ENCODE measurements around the gene ERP29. TPM values are rescaled to one million over a fixed set of nuclear protein-coding genes. Genes with fewer than 3 reads are reported as not detected.
A peak's percentile ranks its signal among the peaks of the same experiment; 100 is the strongest.

The ERP29 gene
- 223 TPM for total RNA-seq (2013)
- 100 to 1,000 TPM; 158 to 207 (median 170) TPM for polyA plus RNA-seq
- 60.5 and 86.4 TPM in 2 replicates for polyA minus RNA-seq
- total RNA-seq = 15.2 to 145 (median 110) reads per million in 11 experiments

- H3K27ac Mint-ChIP-seq = peak within 1 kb of the TSS; percentile 89 to 97 (median 96)
- peak within 1 kb of the TSS; percentile 85 to 97 for H3K4me3 Mint-ChIP-seq
- H3K4me1 ChIP-seq (ENCODE audit: control insufficient read depth in 1 of 2, insufficient read depth in 2 of 2, low read length in 2 of 2) = peaks cover 46 to 52% of the 10 kb centered on the region in 2 donors
- peaks cover 70% of the 10 kb centered on the region for H3K79me2 ChIP-seq (ENCODE audit: insufficient read depth, low read length)
- no peaks in the 10 kb centered on the region for H3K9me3 ChIP-seq (replicated peaks in 1 of 2; ENCODE audit: control insufficient read depth in 1 of 2, insufficient read depth in 1 of 2, low read length in 2 of 2)
- H3K4me2 ChIP-seq (replicated peaks; ENCODE audit: extremely low read depth, low read length, poor library complexity, severe bottlenecking) = peak within 1 kb of the TSS; percentile 89
- peak within 1 kb of the TSS; percentile 92 for H2AFZ ChIP-seq (ENCODE audit: insufficient read depth, low read depth, low read length, poor library complexity, severe bottlenecking)
- peaks cover 0 to 2% (median 0%) of the 10 kb centered on the region in 3 donors for H3K27me3 Mint-ChIP-seq (ENCODE audit: low read depth in 3 of 3)
- peaks cover 8 to 19% of the 10 kb centered on the region in 2 donors for H3K36me3 ChIP-seq (replicated peaks in 1 of 2; ENCODE audit: control insufficient read depth in 1 of 2, insufficient read depth in 2 of 2, low read length in 2 of 2)
- peaks cover 0 to 2% (median 0%) of the 10 kb centered on the region in 7 donors for H3K9me3 Mint-ChIP-seq
- intact Hi-C loops (cut with micrococcal nuclease) = loop anchor here (5.0 to 10.0 kb wide), 3 partner anchors 68 to 171 kb away; partner anchors contain the start of gene MAPKAPK5 (in 1 of the 2)
- WGBS (ENCODE audit: insufficient coverage) = under 1% methylated on average over 60 of the region's 67 CpGs
- peaks cover 44% of the 10 kb centered on the region for H4K20me1 ChIP-seq (ENCODE audit: insufficient read depth, low read length)
- peaks cover 9 to 23% of the 10 kb centered on the region in 2 donors for H3K36me3 Mint-ChIP-seq
- peak; percentile 97 to 100 (median 99) for DNase-seq
- peak within 1 kb of the TSS; percentile 82 for H3K9ac ChIP-seq (ENCODE audit: insufficient read depth, low read length, poor library complexity, severe bottlenecking)
- peak; percentile 62 for TF ChIP-seq CTCF (IDR thresholded peaks at IDR 0.05)
- peaks cover 44% of the 10 kb centered on the region for H3K4me1 Mint-ChIP-seq
- peak within 1 kb of the TSS; percentile 91 to 99 (median 94) for H3K4me3 ChIP-seq (replicated peaks in 1 of 3; ENCODE audit: low read depth in 2 of 3, low read length in 3 of 3)
- H3K27ac ChIP-seq (ENCODE audit: low read depth in 1 of 2, low read length in 2 of 2) = peak within 1 kb of the TSS; percentile 89 to 92
- no peaks in the 10 kb centered on the region for H3K27me3 ChIP-seq (ENCODE audit: control insufficient read depth in 2 of 2, insufficient read depth in 2 of 2, low read length in 2 of 2)
Observed at GRCh38 chr12:112012775-112013600, at the start of gene ERP29, which contains the start of gene TMEM116. Gene ERP29, plus strand, starts transcription at chr12:112013426. Its CDS starts 40 bp downstream, at chr12:112013466. Gene TMEM116, minus strand, starts transcription at chr12:112013165. Its CDS starts 7,895 bp downstream, at chr12:112005270.

DNA sequence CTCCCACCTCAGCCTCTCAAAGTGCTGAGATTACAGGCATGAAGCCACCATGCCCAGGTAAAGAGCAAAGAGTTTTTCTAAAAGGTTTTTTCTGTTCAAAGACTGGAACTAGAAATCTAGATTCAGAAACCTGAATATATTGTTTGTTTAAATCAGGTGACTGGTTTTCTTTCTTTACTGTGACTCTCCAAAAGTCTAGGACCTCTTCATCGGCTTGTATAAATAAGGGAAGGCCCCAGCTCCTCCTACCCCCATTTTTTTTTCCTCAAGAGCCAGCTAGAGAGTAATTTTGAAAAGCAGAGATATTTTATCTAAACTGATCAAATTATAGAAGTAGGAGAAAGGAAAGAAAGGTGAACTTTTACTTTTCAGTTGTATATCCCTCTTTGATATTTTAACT is 48.3 kb upstream of the ERP29 start:
- H3K27ac ChIP-seq (ENCODE audit: low read depth in 1 of 2, low read length in 2 of 2) = no peak overlapping the region
- H3K79me2 ChIP-seq (ENCODE audit: insufficient read depth, low read length) = no peaks in the 10 kb centered on the region
- H3K36me3 Mint-ChIP-seq = peaks cover 19 to 21% of the 10 kb centered on the region in 2 donors
- no peaks in the 10 kb centered on the region for H3K4me1 ChIP-seq (ENCODE audit: control insufficient read depth in 1 of 2, insufficient read depth in 2 of 2, low read length in 2 of 2)
- no CpG with 5 or more reads among the region's 1 CpG for WGBS (ENCODE audit: insufficient coverage)
- no peaks in the 10 kb centered on the region for H4K20me1 ChIP-seq (ENCODE audit: insufficient read depth, low read length)
- no peak overlapping the region for H3K4me3 Mint-ChIP-seq
- no peak overlapping the region for H3K27ac Mint-ChIP-seq
- H3K9ac ChIP-seq (ENCODE audit: insufficient read depth, low read length, poor library complexity, severe bottlenecking) = no peak overlapping the region
- H3K9me3 Mint-ChIP-seq = peaks cover 19 to 29% (median 23%) of the 10 kb centered on the region in 7 donors
- H2AFZ ChIP-seq (ENCODE audit: insufficient read depth, low read depth, low read length, poor library complexity, severe bottlenecking) = no peak overlapping the region
- peaks cover 3% of the 10 kb centered on the region for H3K4me1 Mint-ChIP-seq
- intact Hi-C loops (cut with micrococcal nuclease) = no loop called here
- H3K27me3 Mint-ChIP-seq (ENCODE audit: low read depth in 3 of 3) = peaks cover 0 to 2% (median 0%) of the 10 kb centered on the region in 3 donors
- H3K4me3 ChIP-seq (replicated peaks in 1 of 3; ENCODE audit: low read depth in 2 of 3, low read length in 3 of 3) = no peak overlapping the region
- H3K9me3 ChIP-seq (replicated peaks in 1 of 2; ENCODE audit: control insufficient read depth in 1 of 2, insufficient read depth in 1 of 2, low read length in 2 of 2) = peaks cover under 1 to 10% of the 10 kb centered on the region in 2 donors
- no peak for DNase-seq
- no peaks in the 10 kb centered on the region for H3K36me3 ChIP-seq (replicated peaks in 1 of 2; ENCODE audit: control insufficient read depth in 1 of 2, insufficient read depth in 2 of 2, low read length in 2 of 2)
- no peak overlapping the region for H3K4me2 ChIP-seq (replicated peaks; ENCODE audit: extremely low read depth, low read length, poor library complexity, severe bottlenecking)
- TF ChIP-seq CTCF (IDR thresholded peaks at IDR 0.05) = no peak
- no peaks in the 10 kb centered on the region for H3K27me3 ChIP-seq (ENCODE audit: control insufficient read depth in 2 of 2, insufficient read depth in 2 of 2, low read length in 2 of 2)

Data from CD14-positive monocyte (primary cell).